IPS DF 19.7 (cell line): Measurements from ENCODE around the gene MFF.
A peak's percentile ranks its signal among the peaks of the same experiment; 100 is the strongest.

Source experiments
- DNase-seq: peaks from one replicate; pipeline ENCODE4 v3.0.0-alpha.2; 2013; ENCODE audit warnings: low read depth, low spot score

Gene MFF, protein sequence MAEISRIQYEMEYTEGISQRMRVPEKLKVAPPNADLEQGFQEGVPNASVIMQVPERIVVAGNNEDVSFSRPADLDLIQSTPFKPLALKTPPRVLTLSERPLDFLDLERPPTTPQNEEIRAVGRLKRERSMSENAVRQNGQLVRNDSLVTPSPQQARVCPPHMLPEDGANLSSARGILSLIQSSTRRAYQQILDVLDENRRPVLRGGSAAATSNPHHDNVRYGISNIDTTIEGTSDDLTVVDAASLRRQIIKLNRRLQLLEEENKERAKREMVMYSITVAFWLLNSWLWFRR

DNA sequence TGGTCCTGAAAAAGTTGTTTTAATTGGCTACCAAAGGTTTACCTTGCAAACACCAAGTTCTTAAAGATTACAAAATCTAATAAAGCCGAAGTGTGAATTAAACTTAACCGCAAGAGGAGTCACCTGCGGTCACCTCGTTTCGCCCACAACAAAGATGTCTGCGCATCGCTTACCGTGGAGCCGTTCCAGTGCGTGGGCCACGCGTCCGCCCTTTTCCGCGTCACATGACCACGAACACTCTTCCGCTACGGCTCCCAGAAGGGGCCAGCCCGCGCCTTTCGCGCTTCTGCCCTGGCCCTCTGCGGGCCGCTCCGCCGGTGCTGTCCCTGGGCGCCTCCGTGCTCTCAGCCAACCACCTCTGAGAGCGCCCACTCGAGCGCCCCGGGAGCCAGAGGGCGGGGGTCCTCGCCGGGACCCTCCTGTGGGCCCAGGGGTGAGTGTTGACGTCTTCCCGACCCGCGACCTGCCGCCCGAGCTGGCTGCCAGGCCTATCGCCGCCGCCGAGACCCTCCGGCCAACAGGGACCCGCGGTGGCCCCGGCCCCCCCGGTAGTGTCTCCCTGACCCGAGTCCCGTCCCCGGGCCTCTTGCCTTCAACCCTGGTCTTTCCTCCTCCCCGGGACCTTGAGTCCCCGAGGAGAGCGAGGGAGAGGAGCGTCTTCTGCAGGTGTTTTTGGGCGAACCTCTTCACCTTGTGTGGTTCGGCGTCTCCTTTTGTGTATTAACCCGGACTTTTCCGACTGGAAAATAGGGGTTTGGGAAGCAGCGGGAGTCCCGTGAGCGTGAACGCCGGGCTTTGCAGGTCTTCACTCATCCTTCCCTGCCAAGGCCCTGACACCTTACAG lies at the start of gene MFF:
Gene MFF, plus strand, starts transcription at position 257 of the 844 bp plus-strand sequence. CDS start 5,415 bp downstream, outside the sequence.
- peak; percentile 78 for DNase-seq

DNA sequence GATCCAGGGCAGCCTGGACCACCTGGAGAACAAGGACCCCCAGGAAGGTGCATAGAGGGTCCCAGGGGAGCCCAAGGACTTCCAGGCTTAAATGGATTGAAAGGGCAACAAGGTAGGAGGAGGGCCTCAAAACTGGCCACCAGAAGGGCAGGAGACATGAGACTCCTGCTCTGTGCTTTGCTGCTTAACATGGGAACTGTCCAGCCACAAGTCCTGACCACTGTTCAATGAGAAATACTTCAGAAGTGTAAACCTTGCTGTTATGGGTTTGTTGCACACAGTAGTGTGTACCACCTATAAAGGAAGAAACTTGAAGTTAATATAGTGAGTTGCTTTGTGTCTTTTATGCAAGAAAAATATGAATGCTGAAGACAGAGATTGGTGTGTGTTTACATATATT lies 44.2 kb upstream of the MFF start:
- no peak for DNase-seq

DNA sequence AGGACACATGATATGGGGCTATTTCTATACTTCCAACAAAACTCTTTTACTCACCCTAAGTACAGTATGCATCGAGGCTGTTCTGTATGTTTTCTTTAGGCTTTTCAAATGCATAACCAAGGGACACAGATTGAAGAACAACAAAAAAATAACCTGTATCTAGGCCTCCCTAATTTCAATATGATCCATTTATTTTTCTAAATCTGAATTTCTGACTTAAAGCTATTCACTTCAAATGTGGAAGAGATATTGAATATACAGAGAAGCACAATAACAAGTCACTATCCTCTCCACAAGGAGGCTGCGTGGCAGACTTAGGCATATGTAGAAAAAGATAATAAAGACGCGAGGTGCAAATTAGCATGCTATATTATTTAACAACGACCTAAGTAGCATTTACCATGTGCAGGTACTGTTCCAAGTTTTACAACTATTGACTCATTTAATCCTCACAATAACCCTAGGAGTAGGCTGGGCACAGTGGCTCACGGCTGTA lies 39.3 kb upstream of the MFF start:
- no peak for DNase-seq

DNA sequence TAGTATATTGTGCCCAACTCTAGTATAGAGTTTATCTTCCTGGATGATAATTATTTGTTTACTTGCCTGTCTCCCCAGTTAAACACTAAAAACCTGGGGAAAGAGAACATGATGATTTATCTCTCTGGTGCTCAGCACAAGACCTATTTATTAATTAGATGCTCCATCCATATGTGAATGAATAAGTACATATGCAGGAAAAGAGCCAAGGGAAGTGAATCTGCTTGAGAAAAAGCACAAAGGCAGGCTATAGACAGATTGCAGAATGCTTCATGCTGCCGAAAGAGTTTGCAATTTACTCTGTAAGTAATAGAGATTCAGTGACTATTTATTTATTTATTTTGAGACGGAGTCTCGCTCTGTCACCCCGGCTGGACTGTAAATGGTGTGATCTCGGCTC lies 37.3 kb upstream of the MFF start:
- no peak for DNase-seq

DNA sequence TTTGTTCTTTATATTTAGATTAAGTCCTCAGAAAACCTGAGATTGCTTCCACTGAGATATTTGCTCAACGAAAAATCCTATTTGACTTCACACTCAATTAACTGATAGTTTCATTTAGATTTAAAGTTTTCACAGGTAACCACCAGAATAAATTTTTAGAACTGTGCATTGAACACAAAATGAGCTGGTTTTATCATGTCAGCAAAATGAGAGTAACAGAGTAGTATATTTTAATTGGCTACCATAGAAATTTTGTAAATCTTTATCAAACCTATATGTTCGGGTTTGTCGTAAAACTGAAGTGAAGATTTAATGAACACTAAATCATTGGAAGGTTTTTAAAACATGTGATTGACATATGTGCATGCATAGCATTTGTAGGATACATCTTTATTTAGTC lies 32.7 kb upstream of the MFF start:
- no peak for DNase-seq

DNA sequence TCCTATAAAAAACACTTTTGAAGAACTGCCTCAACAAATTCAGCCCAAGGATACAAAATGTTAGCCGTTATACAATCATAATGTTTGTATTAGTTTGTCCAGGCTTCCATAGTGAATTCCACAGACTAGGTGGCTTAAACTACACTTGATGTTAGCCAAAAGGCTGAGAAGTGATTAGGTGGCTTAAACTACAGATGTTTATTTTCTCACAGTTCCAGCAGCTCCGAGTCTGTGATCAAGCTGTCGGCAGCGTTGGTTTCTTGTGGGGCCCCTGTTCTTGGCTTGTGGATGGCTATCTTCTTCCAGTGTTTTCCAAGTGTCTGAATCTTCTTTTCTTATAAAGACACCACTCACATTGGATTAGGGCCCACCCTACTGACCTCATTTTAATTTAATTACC lies 31.5 kb upstream of the MFF start:
- DNase-seq, result no peak

DNA sequence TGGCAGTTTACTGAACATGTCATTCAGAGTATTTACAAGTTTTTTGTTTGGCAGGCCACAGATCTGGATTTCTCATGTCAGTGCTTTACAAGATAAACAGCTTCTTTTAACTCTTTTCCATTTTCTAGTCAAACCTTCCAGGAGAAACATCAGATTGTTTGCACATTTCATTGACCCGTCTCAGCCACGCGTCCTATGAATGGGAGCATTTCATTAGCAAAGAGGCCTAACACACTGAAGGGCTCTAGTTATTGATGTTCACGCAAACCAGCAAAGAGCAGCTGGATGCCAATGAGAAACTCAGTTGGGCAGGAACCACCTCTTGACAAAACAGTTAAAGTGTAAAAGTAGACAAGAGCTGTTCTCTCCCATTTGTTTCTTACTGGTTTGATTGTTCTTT lies 29.2 kb upstream of the MFF start:
- no peak for DNase-seq

DNA sequence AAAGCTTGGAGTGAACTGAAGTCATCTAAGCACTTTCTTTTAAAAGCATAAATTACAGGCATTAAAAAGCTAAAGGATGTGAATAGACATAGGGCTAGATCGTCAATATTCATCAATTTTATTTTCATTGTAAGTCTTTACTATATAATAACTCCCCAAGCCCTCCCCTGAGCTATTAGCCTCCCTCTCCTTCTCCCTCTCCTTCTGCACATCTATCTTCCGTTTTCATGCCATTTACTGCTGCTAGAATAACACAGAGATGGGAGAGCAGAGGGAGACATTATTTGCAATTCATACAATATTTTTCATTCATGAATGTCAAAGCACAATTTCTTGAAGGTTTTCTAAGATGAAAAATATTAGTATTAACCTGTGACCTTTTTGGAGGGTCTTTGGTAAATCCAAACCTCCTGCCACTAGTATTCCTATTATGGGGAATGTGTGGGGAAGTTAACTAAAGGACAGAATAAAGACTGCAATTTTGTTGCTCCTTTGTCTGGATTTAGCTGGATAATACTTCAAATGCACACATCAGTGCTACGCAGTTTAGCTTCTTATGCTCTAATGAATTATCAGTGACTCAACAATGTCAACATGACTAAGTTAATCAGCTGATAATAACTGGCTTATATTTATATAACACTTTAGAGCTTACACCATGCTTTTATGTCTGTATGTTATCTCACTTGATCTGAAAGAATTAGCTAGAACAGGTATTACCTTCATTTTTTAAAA lies 28.2 kb upstream of the MFF start:
- DNase-seq, result no peak

DNA sequence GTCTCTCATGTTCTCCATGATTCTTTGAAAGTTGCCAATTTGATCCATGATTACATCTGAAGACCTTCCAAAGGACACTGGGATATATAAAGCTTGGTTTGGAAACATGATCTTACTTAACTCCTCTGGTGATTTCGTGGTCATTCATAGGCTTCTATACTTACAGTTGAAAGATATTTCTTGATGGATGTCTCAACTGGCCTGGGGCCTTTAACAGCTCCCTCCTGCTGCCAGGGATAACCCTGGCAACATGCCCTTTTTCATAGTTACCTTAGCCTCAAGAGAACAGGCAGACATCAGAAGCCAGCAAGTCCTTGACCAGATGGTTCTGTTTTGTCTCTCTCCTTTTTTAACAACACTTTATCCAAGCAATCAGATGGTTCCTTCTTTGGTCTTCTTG lies 23.5 kb upstream of the MFF start:
- no peak for DNase-seq

DNA sequence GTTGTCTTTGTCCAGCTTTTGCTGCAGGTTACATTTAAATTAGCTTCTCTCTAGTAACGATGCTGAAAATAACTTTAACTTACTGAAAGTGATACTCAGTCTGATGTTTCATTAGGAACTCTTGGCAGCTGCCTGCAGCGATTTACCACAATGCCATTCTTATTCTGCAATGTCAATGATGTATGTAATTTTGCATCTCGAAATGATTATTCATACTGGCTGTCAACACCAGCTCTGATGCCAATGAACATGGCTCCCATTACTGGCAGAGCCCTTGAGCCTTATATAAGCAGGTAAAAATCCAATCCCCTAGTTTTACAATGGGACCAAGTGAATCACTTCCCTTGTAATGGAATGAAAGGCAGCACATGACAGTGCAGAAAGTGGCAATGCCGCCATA lies 16.3 kb upstream of the MFF start:
- no peak for DNase-seq

DNA sequence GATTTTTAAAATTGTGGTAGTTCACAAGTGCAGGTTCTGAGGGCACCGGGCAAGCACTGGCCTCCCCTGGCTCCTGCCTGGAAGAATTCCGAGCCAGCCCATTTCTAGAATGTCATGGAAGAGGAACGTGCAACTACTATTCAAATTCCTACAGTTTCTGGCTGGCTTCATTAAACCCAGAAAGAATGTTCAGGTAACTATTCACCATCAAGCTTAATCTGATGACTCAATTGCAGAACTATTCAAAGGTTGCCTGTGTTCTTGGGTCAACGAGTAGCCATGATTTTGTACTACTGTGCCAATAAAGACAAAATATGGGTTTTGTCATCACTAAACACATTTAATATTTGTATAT lies 14.3 kb upstream of the MFF start:
- no peak for DNase-seq

DNA sequence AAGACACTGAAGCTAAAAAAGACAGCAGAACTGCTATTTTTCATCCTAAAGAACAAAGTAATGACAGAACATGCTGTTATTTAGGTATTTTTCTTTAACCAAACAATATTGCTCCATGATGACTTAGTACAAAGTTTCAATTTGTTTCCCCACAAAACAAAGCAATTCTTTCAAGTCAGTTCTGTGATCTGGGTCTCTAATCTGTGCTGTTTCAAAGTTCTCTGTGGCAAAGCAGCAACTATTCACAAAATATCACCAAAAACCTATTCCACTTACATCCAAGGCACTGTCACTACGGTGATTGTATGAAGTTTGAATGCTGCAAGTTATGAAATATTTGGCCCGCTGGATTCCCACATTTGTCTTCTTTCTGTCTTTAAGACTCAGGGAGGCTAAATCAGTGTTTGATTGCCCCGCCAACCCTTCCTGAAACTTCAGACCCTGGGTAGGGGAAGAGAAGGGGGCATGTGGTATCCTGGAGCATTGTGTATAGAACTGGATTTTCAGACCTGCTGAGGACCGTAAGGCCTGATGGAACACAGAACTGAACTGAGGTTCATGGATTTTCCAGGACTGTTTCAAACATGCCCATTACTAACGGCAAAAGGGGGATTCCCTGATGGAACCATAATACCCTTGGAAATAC lies 13.1 kb upstream of the MFF start:
- no peak for DNase-seq

DNA sequence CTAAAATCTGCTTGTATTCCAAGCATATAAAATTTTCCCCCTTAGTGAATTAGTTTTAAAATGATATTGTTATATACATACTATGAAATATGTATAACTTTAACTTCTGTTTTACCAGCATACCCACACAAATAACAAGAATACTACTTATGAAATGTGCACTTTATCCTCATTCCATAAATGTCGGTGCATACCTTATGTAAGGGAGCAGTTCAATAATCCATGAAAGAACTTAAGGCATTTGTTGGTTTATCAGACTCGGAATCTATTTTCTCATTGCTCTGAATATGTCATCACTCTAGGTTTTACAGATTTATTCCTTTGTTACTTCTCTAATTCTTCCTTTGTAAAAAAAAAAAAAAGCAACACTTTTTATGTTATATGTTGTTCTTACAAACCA lies 12.5 kb upstream of the MFF start:
- DNase-seq, result no peak

DNA sequence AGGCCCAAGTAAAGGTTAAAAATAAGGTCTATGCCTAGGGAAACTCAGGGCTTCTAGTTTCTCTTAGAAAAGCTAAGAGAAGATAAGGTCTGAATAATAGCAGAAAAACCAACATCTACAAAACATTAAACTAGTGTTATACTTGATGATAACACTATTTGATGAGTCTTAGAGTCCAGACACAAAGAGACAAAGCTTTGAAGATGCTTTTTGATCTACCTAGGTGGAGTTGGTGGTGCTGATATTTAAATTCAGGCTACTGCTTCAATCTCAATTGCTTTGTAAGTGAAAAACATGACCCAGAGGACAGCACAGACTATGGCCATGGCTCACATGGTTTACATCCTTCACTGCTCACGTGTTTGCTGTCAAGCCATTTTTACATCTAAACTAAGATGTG lies 11.7 kb upstream of the MFF start:
- DNase-seq, result no peak

DNA sequence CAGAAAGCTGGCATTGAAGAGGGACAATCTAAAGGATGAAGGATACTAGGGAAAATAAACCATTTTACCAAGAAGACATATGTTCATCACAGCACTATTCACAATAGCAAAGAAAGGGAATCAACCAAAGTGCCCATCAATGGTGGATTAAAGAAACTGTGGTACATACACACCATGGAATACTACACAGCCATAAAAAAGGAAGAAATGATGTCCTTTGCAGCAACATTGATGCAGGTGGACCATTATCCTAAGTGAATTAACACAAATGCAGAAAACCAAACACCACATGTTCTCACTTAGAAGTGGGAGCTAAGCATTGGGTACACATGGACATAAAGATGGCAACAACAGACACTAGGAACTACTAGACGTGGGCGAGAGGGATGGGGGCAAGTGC lies 7.2 kb upstream of the MFF start:
- DNase-seq, result no peak

DNA sequence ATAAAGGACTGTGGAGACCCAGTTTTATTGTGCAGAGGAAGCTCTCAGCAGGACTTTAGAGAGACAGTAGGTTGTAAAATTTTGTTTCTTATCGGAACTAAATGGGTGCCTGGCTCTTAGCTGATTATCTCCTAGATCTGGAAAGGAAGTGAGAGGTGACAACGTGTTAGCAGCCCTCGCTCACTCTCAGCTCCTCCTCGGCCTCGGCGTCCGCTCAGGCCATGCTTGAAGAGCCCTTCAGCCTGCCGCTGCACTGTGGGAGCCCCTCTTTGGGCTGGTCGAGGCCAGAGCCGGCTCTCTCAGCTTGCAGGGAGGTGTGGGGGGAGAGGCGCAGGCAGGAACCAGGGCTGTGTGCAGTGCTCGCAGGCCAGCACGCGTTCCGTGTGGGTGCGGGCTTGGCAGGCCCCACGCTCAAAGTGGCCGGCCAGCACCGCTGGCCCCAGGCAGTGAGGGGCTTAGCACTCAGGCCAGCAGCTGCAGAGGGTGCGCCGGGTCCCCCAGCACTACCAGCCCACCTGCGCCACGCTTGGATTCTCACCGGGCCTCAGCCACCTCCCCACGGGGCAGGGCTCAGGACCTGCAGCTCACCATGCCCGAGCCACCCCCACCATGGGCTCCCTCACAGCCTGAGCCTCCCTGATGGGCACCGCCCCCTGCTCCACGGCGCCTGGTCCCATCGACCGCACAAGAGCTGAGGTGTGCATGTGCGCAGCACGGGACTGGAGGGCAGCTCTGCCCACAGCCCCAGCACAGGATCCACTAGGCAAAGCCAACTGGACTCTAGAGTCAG lies 4.6 kb upstream of the MFF start:
- DNase-seq, result no peak

DNA sequence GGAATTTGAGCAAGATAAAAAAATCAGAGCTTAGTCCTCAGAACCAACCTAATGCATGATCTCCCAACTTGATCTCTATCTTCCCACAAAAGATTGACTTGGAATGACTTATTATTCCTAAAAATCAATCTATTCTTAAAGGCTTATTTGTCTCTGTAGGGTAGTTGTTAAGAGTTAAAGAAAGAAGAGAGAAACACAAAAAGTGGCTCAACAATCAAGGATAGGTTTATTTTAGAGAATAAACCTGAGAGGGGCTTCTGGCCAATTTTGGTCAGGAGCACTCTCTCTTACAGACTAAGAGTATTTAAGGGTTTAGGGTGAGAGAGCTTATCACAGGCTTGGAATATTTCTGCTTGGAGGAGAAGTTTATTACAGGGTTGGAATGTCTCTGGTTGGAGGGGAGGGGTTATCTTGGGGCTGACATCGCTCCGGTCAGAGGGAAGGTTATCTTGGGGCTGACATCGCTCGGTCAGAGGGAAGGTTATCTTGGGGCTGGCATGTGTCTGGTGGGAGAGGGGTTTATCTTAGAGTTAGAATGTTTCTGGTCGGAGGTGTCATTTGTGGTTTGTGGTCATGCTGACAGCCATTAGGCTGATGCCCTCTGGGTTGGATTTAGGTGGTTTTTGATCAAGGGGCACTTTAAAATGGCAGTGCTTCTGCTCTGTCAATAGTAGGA lies 2.4 kb upstream of the MFF start:
- DNase-seq, result no peak

DNA sequence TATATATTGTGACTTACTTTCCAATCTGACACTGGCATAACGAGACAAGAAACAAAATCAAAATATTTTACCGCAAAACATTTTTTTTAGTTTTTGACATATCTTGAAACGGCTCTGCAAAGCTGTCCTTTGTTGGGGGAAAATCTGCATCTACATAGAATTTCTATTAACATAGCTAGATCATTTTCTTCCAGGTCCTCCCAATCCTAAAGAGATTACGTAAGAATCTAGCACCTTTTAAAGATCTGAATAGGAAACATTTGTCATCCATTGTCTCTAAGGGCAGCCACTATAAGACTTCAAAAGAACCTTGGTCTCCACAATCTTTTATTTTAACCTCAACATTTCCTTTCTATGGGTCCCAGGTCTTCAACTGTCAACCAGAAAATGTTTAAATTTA lies 1.2 kb upstream of the MFF start:
- DNase-seq, result no peak

DNA sequence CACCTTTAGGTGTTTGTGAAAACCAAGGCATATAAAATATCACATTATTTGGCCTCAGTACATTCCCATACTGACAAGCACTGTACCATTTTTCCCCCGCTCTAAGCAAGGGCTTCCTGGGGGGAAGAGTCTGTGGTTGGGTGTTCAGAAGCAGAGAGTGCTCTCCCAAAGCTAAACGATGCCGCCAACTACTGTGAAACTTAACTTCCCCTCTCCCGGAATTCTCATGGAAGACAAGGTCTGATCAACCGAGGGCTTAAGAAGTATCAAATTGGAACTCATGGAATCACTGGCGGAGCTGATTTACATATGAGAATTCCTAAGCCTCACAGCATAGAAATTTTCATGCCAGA lies 433 bp upstream of the MFF start:
- no peak for DNase-seq

DNA sequence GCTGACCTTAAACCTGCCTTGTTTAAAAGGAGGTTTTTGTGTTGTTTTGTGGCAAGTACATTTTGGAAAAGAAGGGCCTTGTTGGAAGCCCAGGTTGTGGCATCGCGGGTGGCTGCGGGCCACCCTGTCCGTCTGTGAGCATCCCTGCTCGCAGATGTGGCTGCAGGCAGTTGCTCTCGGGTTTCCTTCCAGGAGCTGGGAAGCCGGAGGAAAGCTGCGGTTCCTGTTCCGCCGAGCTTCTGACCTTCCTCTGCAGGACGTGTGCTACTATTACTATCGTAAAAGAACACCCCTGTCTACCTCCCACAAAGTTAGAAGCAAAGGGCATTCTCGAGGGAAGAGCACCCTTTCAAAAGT lies 766 bp downstream of the MFF start:
- no peak for DNase-seq

DNA sequence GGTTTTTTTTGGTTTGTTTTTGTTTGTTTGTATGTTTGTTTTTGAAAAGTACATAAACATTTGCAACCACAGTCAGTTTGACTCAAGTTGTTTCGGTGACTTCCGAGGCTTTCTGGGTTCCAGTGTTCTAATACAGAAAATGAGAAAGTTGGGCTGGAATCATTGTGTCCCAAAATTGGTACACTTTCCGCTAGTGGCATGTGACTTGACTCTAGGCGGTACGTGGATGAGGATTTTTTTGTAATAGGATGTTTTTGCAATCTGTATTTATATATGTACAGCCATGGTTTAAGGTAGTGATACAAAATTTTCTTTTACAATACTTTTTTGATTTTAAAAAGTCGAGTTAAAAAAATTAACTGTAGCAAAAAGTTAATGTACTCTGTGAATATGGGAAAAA lies 1.7 kb downstream of the MFF start:
- DNase-seq, result no peak
